ENCODE results near the gene ASIC2.

DNA sequence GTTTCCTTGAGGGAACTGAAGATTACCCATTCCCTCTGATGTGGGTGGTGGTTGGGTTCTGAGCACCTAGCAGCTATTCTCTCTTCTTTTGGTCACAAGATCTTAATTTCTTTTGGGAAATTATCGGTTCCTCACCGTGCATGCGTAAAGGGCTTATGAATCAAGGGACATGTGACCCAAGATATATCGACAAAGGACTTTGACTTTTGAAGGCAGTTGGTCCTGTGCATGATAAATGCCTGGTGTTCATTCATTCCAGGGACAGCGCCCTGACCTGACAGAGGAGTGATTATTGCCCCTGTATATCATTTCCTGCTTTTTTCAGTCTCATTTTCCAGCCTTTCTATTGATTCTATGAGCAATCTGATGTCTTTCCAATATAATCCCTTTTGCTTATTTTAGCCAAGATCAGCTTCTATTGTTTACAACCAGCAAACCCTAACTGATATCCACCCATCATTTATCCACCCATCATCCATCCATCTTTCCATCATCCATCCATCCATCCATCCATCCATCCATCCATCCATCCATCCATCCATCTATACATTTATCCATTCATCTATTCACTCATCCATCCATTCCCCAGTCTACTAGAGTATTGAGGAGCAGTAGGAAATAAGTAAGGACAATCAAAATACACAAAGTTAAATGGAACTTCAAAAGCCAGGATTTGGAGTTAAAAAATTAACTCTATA is 25.1 kb downstream of the ASIC2 start:
- TF ChIP-seq, protein P1, sequence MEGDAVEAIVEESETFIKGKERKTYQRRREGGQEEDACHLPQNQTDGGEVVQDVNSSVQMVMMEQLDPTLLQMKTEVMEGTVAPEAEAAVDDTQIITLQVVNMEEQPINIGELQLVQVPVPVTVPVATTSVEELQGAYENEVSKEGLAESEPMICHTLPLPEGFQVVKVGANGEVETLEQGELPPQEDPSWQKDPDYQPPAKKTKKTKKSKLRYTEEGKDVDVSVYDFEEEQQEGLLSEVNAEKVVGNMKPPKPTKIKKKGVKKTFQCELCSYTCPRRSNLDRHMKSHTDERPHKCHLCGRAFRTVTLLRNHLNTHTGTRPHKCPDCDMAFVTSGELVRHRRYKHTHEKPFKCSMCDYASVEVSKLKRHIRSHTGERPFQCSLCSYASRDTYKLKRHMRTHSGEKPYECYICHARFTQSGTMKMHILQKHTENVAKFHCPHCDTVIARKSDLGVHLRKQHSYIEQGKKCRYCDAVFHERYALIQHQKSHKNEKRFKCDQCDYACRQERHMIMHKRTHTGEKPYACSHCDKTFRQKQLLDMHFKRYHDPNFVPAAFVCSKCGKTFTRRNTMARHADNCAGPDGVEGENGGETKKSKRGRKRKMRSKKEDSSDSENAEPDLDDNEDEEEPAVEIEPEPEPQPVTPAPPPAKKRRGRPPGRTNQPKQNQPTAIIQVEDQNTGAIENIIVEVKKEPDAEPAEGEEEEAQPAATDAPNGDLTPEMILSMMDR (IDR thresholded peaks at IDR 0.05), result no peak
- TF ChIP-seq POLR2A (IDR thresholded peaks at IDR 0.05), result no peak
